ENCODE data around the gene RNU1-4. TPM values are rescaled to one million over a fixed set of nuclear protein-coding genes. Genes with fewer than 3 reads are reported as not detected.
"Not testable (repeated sequence)": the region's sequence is repeated elsewhere in the genome, so short reads cannot be mapped to it uniquely, and the experiment has no call there.

RNU1-4 gene
- total RNA-seq, 1 experiment from 2014 or later, result not detected

DNA sequence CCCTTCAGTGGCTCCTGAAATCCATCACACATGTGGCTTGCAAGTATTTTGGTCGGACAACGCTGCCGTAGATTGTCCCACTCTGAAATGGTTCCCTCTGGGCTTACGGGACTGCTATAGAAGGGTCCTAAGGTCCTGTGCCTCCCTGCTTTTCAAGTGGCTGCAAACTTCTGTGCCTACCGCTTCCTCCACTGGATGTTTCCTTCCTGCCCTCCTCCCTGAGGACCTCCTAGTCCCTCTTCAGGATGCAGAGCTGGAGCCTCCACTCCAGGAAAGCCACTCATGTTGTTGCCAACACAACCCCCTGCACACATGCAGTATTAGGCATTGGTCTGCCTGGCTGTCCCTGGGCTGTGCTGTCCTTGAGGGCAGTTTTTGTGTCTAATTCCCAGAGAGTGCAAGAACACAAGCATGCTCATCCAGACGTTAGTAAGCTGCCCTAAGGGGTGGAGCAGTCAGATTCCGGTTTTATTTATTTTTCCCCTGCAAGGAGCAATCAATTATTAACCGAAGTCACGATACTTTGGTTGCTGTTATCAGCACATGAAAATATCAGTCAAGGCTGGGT is 26.5 kb downstream of the RNU1-4 start:
- not testable (repeated sequence) for DNase-seq (ENCODE audit: low spot score)

DNA sequence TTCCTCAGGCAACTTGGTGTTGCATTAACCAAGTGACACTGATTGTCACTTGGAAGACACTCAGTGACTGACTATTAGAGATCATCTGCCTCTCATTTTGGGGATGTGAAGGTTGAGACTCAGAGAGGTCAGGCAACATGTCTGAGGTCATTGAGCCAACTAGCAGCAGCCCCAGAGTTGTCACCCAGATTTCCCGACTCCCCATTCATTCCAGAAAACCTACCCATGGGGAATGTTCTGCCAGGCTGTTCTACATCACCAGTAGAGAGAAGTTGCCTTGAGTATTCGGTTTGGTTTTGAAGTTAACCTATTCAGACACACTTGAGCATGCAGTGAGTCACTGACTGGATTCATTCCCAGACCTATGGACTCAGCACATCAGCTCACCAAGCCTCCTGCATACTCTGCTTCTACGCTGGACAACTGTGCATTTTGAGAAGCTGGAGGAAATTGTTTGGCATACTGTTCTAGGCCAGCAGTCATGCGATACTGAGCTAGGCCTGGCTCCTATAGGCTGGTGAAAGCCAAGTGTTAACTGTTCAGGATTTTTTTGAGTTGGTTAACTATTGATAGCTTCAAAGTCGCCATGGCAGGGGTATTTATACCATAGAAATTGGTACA is 29.9 kb downstream of the RNU1-4 start:
- peak; percentile 78 for DNase-seq (ENCODE audit: low spot score)

DNA sequence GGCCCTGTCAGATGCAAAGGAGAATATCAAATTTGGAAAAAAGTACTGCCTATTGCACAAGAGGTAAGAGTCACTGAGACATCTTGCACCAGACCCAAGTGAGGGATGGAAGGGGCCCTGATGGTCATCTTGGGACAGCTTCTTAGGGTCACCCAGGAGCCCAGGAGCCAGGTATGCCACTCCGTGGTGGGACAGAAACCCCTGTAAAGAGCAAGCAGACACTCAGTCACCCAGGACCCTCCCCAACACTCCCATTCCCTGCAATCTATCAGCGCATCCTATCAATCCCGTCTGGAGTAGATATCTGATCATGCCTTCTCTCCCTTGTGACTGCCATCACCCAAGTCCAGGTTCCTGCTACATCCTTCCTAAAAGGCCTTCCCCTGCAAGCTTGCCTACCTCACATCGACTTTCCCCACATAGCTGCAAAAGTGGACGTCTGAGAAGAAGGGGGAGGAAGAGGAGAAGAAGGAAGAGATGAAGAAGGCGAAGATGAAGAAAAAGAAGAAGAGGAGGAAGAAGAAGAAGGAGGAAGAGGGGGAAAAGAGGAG is 30.7 kb downstream of the RNU1-4 start:
- DNase-seq (ENCODE audit: low spot score), result peak; percentile 3

DNA sequence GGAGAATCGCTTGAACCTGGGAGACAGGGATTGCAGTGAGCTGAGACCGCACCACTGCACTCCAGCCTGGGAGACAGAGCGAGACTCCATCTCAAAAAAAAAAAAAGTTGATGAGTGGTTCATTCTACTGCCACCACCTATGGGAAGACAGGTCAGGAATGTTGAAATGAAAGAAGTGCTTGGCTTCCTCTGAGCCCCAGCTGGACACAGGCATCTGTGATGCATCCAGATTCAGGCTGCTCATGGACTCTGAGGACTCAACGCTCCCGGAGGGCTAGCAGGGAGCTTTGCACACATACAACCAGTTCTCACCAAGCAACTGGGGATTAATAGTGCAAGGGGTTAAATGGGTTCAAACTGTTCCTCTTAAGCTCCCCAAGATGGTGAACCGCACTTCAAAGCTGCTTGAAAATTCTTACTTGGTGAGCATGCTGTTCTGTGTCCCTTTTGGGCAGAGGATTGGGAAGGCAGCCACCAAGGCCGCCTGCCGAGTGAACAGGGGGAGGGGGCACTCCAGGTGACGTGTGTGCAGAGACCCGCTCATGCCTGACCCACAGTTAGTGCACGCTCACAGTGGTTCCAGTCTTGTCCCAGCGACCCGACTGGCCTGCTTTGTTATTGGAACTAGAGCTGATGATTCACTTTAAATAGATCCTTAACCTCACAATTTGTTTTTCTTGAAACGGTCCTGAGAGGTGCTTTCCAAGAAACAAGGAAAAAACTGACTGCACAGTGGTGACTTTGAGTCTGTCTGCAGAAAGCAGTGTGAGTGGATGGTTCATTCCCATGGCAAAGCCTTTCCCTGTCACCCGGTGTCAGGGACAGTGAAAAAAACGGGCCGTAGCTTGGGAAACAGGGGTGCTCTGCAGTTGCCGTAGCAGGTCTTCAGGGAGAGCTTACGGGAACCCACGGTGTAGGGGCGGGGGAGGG is 32.2 kb downstream of the RNU1-4 start:
- peak; percentile 36 for DNase-seq (ENCODE audit: low spot score)

DNA sequence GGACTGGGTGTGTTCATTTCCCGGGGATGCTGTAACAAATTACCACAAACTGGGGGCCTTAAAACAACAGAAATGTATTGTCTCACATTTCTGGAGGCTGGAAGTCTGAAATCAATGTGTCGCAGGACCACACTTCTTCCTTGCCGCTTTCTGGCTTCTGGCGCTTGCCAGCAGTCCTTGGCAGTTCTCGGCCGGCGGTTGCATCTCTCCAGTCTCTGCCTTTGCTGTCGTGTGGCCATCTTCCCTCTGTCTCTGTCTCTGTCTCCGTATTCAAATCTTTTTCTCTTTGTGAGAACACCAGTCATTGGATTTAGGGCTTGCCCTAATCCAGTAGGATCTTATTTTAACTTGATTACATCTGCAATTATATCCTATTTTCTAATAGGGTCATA is 32.9 kb downstream of the RNU1-4 start:
- not testable (repeated sequence) for DNase-seq (ENCODE audit: low spot score)

DNA sequence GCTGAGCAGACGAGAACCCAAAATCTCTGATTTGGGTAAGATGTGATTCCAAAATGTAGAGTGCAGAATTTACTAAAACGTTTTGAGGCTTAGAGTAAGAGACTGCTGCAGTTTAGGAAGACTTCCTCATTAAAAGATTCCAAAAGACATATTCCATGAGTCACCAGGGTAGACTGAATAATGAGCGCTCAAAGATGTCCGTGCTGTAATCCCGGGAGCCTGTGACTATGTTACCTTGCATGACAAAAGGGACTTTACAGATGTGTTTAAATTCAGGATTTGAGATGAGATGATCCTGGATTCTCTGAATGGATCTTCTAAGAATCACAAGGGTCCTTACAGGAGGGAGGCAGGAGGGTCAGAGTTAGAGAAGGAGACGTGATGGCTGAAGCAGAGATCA is 33.4 kb downstream of the RNU1-4 start:
- DNase-seq (ENCODE audit: low spot score), result not testable (repeated sequence)

DNA sequence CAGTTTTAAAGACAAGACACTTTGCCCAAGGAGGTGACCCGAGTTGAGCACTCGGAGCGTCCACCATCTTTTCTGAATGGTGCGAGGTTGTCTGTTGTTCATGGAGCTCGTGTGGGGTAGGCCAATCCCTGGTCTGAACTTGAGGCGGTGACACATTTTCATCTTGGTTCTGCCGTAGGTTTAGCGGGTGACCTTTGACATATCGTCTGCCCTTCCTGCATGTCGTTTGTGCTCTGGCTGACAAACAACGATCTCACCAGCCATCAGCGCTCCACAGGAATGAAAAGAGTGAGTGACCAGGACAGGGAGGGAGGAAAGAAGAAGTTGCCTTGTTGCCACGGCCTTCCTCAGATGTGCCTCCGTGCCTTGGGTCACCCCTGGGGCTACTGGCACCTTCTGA is 34.5 kb downstream of the RNU1-4 start:
- DNase-seq (ENCODE audit: low spot score), result peak; percentile 2

DNA sequence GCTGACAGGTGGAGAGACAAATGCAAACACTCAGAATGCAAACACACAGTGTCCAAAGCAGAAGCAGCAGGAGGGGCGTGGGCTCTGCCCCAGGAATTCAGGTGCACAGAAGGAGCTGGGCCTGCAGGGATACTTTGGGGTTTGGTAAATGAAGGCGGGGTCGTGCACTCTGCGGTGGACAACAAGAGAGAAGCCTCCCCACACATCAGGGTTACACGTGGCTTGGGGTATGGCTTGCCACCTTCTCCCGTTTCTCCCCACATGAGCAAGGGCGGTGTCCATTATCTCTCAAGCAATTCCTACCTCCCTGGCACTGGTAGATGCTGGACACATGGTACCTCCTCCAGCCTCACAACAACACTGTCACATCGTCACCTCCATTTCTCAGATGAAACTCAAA is 35.0 kb downstream of the RNU1-4 start:
- DNase-seq (ENCODE audit: low spot score), result peak; percentile 1

DNA sequence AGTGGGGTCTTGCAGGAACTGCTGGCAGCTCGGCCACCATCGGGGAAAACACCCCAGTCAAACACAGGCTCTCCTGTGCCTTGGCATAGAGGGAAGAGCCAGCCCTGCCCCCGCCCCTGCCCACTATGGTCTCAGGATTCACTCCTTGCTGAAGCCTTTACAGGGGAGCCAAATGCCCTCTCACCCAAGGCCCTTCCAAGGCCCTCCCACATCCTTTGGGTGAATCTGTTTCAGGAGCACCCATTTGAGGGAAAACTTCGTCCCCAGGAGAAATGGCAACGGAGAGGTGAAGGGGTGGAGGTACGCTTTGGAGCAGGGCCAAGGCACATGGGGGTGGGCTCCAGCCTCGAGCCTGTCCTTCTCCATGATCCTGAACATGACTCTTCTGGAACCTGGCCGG is 35.9 kb downstream of the RNU1-4 start:
- DNase-seq (ENCODE audit: low spot score), result peak; percentile 2

DNA sequence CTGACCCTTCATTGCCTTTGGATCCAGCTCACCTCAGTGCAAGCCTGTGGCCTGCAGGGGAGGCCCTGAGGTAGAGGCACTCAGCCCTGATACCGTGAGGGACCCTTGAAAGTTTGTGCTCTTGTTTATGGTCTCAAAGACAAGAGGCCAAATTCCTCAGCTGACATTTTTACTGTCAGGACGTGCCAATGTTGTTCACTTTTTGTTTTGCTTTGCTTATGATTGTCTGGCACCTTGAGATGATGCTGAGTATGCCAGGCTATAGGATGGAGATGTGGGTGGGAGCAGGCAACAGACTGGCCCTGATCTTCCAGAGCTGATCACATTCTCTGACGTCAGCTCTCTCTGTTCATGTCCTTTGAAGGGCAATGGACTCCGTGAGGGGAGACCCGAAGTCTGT is 36.5 kb downstream of the RNU1-4 start:
- DNase-seq (ENCODE audit: low spot score), result peak; percentile 1

DNA sequence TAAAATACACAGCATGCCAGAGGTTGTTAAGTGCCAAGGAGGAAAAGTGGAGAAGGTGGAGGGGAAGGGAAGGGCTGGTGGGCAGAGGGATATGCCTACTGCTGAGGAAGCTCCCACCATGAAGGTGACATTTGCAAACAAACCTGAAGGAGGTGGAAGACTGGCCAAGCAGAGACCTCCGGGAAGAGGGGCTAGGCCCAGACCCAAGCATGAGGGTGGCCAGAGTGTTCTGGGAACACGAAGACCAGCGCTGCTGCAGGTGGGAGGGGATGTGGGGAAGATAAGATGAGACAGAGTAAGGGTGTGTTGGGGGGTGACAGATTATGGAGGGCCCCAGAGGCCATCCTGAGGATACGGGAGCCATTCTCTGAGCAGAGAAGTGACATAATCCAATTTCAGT is 37.5 kb downstream of the RNU1-4 start:
- DNase-seq (ENCODE audit: low spot score), result peak; percentile 3

DNA sequence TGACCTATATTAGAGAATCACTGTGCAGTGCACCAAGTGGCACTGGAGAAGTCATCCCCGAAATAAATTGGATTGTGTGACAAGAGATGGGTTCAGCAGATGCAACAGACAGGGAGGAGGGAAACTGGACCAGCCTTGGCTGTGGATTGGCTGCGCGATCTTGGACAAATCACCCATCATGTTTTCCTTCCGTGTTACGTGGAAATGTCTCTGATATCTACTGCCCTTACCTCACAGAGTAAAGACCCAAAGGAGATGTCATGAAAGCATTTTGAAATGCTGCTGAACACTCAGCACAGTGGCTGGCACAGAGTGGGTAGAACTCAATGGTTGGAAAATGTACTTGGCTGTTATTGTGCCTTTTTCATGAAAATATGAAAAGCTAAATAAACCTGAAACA is 39.2 kb downstream of the RNU1-4 start:
- DNase-seq (ENCODE audit: low spot score), result peak; percentile 3

DNA sequence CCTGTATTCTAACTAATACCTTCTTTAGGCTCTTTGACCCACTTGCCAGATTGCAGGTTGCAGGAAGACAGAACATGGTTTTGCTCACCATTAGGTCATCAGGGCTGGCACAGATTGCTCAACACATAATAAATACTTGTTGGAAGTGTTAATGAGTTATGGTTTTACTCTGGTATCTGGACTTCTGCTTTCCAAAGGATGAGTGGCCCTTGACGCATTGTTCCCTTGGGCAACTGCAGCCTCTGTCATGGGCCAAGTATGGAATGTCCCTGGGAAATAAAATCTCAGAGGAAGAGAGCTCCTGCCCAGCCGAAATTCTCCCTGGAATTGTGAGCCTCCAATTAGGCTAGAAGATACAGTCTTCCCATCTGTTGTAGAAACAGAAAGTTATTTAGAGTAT is 40.7 kb downstream of the RNU1-4 start:
- DNase-seq (ENCODE audit: low spot score), result not testable (repeated sequence)

DNA sequence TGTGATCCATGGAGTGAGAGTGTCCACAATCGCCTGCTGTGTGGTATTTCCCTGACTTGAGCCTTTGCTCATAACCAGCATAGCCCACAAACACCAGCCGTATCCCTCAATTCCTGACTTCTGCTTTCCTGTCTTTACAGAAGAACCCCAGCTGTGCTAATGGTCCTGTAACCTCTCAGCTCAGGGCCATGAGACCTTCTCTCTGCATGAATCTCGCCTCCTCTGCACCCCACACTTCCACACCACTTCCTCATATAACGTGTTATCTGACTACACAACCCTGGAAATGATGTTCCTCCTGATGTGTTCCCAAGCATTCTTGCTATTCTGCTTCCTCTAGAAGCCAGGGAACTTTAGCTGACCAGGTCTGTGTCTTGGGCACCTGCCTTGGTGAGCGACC is 41.3 kb downstream of the RNU1-4 start:
- not testable (repeated sequence) for DNase-seq (ENCODE audit: low spot score)

DNA sequence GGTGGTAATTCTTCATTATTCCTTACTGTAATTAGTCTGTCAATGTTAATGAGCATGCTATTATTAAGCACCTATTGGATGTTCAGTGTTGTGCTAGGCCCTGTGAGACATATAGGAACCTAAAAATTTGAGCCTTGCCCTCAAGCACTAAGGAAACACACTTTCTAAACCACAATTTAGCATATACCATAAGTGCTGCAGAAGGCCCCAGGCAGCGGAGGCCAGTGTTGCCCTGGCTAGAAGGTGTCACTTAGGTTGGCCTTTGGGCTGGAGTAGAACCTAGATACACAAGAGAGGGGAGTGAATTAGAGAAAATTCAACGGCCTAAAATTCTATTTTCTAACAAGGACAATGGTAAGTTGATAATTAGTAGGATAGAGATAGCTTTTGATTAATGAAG is 44.6 kb downstream of the RNU1-4 start:
- not testable (repeated sequence) for DNase-seq (ENCODE audit: low spot score)

DNA sequence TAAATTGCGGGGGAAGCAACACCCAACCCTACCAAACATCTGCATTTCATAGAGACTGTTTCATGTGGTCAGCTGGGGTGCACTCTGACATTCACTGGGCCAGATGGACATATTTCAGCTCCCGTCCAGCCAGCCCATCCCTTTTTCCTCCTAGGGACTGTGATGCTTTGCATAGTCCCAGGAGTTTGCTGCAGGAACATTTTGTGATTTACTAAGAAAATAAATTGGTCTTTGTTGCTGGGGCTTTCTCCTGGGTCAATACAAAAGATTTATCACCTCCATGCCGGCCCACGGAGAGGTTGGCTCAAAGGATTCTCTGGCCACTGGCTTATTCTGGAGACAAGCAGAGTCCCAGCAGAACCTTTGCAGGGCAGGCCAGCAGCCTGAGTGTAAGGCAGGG is 46.0 kb downstream of the RNU1-4 start:
- DNase-seq (ENCODE audit: low spot score), result not testable (repeated sequence)

DNA sequence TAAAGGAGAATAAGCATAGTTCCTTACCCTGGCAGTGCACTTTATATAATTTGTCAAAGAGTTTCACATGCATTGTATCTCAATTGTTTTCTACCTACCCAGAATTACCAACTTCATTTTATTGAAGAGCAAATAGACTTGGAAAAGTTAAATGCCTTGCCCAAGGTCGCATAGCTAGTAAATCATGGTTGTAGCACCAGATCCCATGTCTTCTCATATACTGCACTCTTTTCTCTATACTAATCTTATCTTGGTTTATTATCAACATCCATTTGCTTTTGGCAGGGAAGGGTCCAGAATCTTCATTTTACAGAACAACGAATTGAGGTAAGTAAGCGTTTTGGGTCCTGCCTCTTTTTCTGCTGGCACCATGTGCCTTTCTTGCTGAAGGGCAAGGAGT is 46.9 kb downstream of the RNU1-4 start:
- DNase-seq (ENCODE audit: low spot score), result not testable (repeated sequence)

DNA sequence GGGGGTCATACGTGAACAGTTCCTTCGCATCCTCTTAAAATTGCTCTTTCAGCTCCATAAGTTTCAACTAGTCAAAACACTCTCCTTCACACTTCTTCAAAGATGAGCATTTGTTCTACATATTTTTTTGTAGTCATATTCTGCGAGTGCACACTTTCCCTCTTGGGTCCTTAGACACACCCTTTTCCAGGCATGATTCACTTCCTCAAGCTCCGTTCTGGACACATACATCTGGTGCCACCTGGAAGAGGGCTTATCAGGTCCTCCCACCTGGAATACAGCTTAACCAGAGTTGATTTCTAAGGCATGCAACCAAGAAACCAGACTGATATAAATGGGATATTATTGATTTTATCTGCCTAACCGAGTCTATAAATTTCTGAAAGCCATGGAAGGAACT is 47.4 kb downstream of the RNU1-4 start:
- DNase-seq (ENCODE audit: low spot score), result not testable (repeated sequence)
